Neural progenitor cell (in vitro differentiated cells): ENCODE measurements around the gene PRKCA. TPM values are rescaled to one million over a fixed set of nuclear protein-coding genes. Genes with fewer than 3 reads are reported as not detected.

Source experiments
- DNase-seq: peaks from one replicate; pipeline ENCODE4 v3.0.0-alpha.2; 2016; ENCODE audit warnings: low spot score
- H2AFZ ChIP-seq: fragments of 200-600 bp; sonication (generic); replicated peaks from 2 replicates; pipeline ENCODE4 v1.6.1; 2016; ENCODE audit warnings: antibody characterized with exemption
- H3F3A ChIP-seq: fragments of 200-600 bp; sonication (generic); 2 replicates; pipeline ENCODE4 v1.6.1; 2016; ENCODE audit warnings: antibody characterized with exemption, low read depth
- H3K27ac ChIP-seq: fragments of 200-600 bp; sonication (generic); 2 replicates; pipeline ENCODE4 v1.5.1; 2016; ENCODE audit warnings: mild to moderate bottlenecking
- H3K27me3 ChIP-seq: fragments of 200-600 bp; sonication (generic); 2 replicates; pipeline ENCODE4 v1.6.1; 2016; ENCODE audit warnings: mild to moderate bottlenecking, moderate library complexity
- H3K36me3 ChIP-seq: fragments of 200-600 bp; sonication (generic); 2 replicates; pipeline ENCODE4 v1.5.1; 2016
- H3K4me1 ChIP-seq: fragments of 200-600 bp; sonication (generic); 2 replicates; pipeline ENCODE4 v1.6.1; 2016; ENCODE audit warnings: mixed run types
- H3K4me2 ChIP-seq: fragments of 200-600 bp; sonication (generic); 2 replicates; pipeline ENCODE4 v1.6.1; 2016
- H3K4me3 ChIP-seq: fragments of 200-600 bp; sonication (generic); 2 replicates; pipeline ENCODE4 v1.5.1; 2016
- H3K79me2 ChIP-seq: fragments of 200-600 bp; sonication (generic); 2 replicates; pipeline ENCODE4 v1.6.1; 2016; ENCODE audit warnings: low read depth
- H3K9ac ChIP-seq: fragments of 200-600 bp; sonication (generic); 2 replicates; pipeline ENCODE4 v1.6.1; 2016
- H3K9me3 ChIP-seq: fragments of 200-600 bp; sonication (generic); 2 replicates; pipeline ENCODE4 v1.5.1; 2016; ENCODE audit warnings: low read depth
- H4K20me1 ChIP-seq: fragments of 200-600 bp; sonication (generic); 2 replicates; pipeline ENCODE4 v1.6.1; 2016; ENCODE audit warnings: low read depth
- H3K27ac Mint-ChIP-seq: 3 replicates; pipeline ENCODE4 v1.8.0; 2021; ENCODE audit warnings: mixed read lengths
- H3K27me3 Mint-ChIP-seq: 2 replicates; pipeline ENCODE4 v1.8.0; 2022; ENCODE audit warnings: low read depth, mild to moderate bottlenecking, inconsistent platforms, moderate library complexity, mixed read lengths; ENCODE audit not compliant: insufficient read depth
- H3K36me3 Mint-ChIP-seq: 3 replicates; pipeline ENCODE4 v1.8.0; 2021; ENCODE audit warnings: mixed read lengths
- H3K4me1 Mint-ChIP-seq: 3 replicates; pipeline ENCODE4 v1.8.0; 2021; ENCODE audit warnings: mixed read lengths
- H3K4me3 Mint-ChIP-seq: 3 replicates; pipeline ENCODE4 v1.8.0; 2021; ENCODE audit warnings: mild to moderate bottlenecking, moderate library complexity, mixed read lengths
- H3K9me3 Mint-ChIP-seq: 3 replicates; pipeline ENCODE4 v1.8.0; 2020; ENCODE audit warnings: mixed read lengths
- CTCF ChIP-seq: fragments of 200-600 bp; sonication (generic); IDR thresholded peaks from 2 replicates; pipeline ENCODE4 v1.5.1; 2017; ENCODE audit warnings: antibody characterized with exemption, mild to moderate bottlenecking
- EZH2 ChIP-seq: fragments of 200-600 bp; sonication (generic); IDR thresholded peaks from 2 replicates; pipeline ENCODE4 v1.6.1; 2017; ENCODE audit warnings: antibody characterized with exemption, mild to moderate bottlenecking, moderate library complexity
- EZH2phosphoT487 ChIP-seq: fragments of 200-600 bp; sonication (generic); IDR thresholded peaks from 2 replicates; pipeline ENCODE4 v1.6.1; 2017; ENCODE audit warnings: antibody characterized with exemption
- total RNA-seq: library from RNA; depleted of rRNA; stranded (reverse); fragments of >200 nt; gene quantifications from 2 replicates; pipeline ENCODE4 v1.2.3, GENCODE V29; 2015; ENCODE audit warnings: low replicate concordance

The PRKCA gene
- total RNA-seq, 1 donor from 2014 or later = 2.1 TPM

- Histone ChIP-seq H3K27ac (no peak overlapping the region), H3K4me1 (no peaks in the 10 kb centered on the region), H3F3A (no peaks in the 10 kb centered on the region), H3K9me3 (no peaks in the 10 kb centered on the region), H4K20me1 (no peaks in the 10 kb centered on the region), H3K27me3 (no peaks in the 10 kb centered on the region), H3K4me3 (no peak overlapping the region), H2AFZ (no peak overlapping the region), H3K4me2 (no peak overlapping the region), H3K79me2 (no peaks in the 10 kb centered on the region), H3K36me3 (no peaks in the 10 kb centered on the region), H3K9ac (no peak overlapping the region)
- Mint-ChIP-seq H3K27ac (peak overlapping the region; percentile 42), H3K4me1 (peaks cover 33% of the 10 kb centered on the region), H3K27me3 (peaks cover 6% of the 10 kb centered on the region), H3K4me3 (no peak overlapping the region), H3K36me3 (no peaks in the 10 kb centered on the region), H3K9me3 (no peaks in the 10 kb centered on the region)
- TF ChIP-seq EZH2 (no peak), EZH2phosphoT487 (no peak), CTCF (no peak)
- peak; percentile 26 for DNase-seq
These were observed 216.3 kb downstream of the PRKCA start for GRCh38 chr17:66518677-66519076.

GRCh38 chr17:66519154-66519553 is 216.7 kb downstream of the PRKCA start:
- H3K4me1 Mint-ChIP-seq = peaks cover 36% of the 10 kb centered on the region
- Histone ChIP-seq H4K20me1 (no peaks in the 10 kb centered on the region), H3K4me2 (no peak overlapping the region), H3K27me3 (no peaks in the 10 kb centered on the region), H3K27ac (no peak overlapping the region), H3K79me2 (no peaks in the 10 kb centered on the region), H3K4me3 (no peak overlapping the region), H3K9me3 (no peaks in the 10 kb centered on the region), H3K9ac (no peak overlapping the region), H3K36me3 (no peaks in the 10 kb centered on the region), H3F3A (no peaks in the 10 kb centered on the region), H2AFZ (no peak overlapping the region), H3K4me1 (no peaks in the 10 kb centered on the region)
- peaks cover 6% of the 10 kb centered on the region for H3K27me3 Mint-ChIP-seq
- TF ChIP-seq EZH2 = no peak
- no peak for TF ChIP-seq CTCF
- no peak for TF ChIP-seq EZH2phosphoT487
- H3K4me3 Mint-ChIP-seq = no peak overlapping the region
- DNase-seq = no peak
- H3K36me3 Mint-ChIP-seq = no peaks in the 10 kb centered on the region
- peak overlapping the region; percentile 42 for H3K27ac Mint-ChIP-seq
- no peaks in the 10 kb centered on the region for H3K9me3 Mint-ChIP-seq

GRCh38 chr17:66520999-66521398 is 218.6 kb downstream of the PRKCA start:
- Mint-ChIP-seq H3K9me3 (no peaks in the 10 kb centered on the region), H3K4me1 (peaks cover 31% of the 10 kb centered on the region), H3K36me3 (no peaks in the 10 kb centered on the region), H3K27me3 (peaks cover 6% of the 10 kb centered on the region), H3K4me3 (no peak overlapping the region), H3K27ac (no peak overlapping the region)
- Histone ChIP-seq H3K4me2 (no peak overlapping the region), H3K79me2 (no peaks in the 10 kb centered on the region), H3K9me3 (no peaks in the 10 kb centered on the region), H3K9ac (no peak overlapping the region), H3K4me3 (no peak overlapping the region), H3F3A (no peaks in the 10 kb centered on the region), H3K27ac (no peak overlapping the region), H4K20me1 (no peaks in the 10 kb centered on the region), H2AFZ (no peak overlapping the region), H3K36me3 (no peaks in the 10 kb centered on the region), H3K4me1 (no peaks in the 10 kb centered on the region), H3K27me3 (no peaks in the 10 kb centered on the region)
- TF ChIP-seq CTCF (no peak), EZH2 (no peak), EZH2phosphoT487 (no peak)
- no peak for DNase-seq
